NCI-H2107 (cell line): Measurements from ENCODE around the gene PTCD1.

Experiments used
- DNase-seq: peaks from one replicate; lab custom pipeline; 2025; lab: John Stamatoyannopoulos, UW

PTCD1 gene

DNA sequence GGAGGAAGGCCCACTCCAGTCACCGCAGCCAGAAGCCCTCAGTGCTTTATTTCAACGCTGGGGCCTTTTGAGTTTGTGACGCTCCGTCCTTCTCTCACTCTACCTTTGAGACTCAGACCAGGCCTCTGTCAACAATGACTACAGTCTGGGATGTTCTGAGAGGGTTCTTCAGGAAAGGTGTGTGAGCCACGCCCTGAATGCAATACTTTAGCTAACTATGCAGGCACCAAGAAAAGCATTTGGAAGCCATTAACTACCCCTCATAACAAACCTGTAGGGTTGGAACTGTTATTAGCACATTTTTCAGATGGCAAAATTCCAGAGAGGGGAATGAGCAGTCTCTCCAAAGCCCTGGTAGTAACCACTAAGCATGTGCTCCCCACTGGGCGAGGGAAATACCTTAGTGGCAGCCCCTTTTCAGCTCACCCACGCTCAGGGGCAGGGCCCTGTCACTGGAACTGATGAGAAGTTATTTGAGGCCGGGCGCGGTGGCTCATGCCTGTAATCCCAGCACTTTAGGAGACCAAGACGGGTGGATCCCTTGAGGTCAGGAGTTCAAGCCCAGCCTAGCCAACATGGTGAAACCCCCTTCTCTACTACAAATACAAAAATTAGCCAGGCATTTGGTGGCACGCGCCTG, 69.7 kb downstream of the PTCD1 start:
- no peak for DNase-seq
